EL (cell line): ENCODE results near the gene CPNE4.
A peak's percentile ranks its signal among the peaks of the same experiment; 100 is the strongest.

Experiments
- DNase-seq: peaks from one replicate; pipeline ENCODE4 v3.0.0-alpha.2; 2016

The CPNE4 gene

DNA sequence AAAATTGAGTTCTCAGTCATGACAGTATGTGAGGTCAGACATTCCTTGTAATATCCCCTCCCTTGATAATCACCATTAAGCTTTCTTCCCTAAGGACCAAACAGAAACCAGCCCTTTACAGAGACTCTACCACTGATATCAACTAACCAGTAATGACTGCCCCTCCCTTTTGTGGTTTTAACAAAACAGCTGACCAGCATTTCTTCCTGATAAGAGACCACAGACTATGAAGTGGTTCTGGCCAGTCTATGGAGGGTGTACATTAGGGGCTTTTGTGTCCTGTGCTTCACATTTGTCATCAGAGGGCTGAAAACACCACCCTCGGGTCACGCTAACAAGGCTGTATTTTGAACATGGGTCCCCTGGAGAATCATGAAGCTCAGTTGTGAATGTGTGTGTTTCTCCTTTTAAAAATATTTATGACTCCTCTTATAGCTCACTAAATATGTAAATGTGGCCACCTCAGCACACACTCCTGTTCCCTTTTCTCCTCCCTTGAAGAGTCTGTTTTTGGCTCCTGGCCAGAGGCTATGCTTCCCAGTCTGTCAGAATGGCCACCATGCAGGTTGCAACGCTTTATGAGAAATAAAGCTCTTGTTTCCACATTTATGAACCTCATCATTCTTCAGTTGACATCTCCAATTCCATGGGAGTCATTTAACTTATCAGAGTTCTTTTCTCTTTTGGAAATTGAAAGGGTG lies 239.3 kb downstream of the CPNE4 start:
- peak; percentile 4 for DNase-seq

DNA sequence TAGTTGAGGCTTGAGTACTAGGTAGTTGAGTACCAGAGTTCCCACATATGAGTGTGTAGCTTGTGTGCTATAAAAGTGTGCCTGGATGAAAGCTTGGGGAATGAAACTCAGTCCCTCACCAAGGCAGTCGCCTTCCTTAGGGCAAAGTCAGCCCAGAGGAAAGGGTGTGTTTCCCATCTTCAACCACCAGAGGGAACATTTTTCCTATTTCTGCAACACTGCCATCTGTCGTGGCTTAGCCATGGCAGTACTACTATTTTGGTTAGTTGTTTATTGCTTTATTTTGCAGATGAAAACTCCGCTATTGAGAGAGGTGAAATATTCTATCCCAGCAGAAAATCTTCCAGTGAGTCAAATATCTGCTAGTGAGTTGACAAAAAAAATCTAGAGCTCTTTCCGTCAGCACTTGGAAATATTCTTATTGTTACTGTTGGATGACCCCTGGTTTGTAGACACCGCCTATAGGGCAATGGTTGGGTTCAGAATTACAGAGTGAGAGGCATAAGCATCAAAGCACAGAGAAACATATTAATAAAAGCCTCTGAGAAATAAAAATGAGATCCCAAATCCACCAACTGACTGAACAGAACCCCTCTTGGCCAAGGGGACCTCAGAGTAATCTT lies 239.9 kb downstream of the CPNE4 start:
- peak; percentile 45 for DNase-seq

DNA sequence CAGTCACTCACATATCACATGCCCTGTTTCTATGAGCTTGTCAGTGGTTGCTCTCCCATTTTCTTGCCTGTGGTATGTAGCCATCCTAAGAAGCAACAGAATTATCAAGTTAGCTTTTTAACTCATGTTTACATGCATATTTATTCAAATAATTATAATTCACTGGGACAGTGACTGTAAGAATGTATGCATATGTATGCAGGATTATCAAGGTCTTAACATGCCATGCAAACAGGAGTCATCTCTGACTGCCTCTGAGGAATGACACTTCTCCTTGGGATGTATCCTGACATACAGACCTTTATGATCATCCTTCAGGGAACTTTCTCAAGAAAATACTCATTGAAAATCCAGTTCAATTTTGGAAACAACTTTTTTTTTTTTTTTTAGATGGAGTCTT lies 240.9 kb downstream of the CPNE4 start:
- DNase-seq: no peak

DNA sequence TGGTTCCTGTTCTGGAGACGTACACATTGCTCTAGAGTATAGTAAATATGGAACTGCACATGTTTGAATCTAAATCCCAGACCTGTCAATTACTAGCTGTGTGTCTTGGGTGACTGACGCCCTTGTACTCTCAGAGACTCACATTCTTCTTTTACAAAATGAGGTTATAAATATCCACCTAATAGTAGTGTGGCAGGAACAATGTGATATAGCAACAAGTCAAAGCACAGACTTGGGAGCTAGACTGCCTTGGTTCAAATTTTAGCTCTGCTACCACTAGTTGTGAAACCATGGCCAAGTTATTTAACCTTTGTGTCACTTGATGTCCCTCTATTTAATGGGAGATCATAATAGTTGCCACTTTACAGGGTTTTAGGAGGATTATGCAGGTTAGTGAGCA lies 245.6 kb downstream of the CPNE4 start:
- DNase-seq: no peak

DNA sequence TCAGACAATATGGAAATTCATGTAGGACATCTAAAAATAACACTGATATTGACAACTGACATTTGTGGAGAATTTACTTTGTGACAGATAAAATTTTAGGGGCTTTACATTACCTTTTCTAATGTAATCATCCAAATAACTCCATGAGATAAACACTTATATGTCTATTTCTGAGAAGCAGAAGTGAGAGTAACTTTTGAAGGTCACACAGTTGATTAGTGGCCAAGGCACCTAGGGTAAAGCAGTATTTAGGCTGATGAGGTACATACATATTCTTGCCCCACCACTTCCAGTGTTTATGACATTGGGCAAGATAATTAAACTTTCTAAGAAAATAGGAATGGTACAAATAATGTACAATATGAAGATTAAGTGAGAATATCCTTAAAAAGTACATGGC lies 248.4 kb downstream of the CPNE4 start:
- DNase-seq: no peak

DNA sequence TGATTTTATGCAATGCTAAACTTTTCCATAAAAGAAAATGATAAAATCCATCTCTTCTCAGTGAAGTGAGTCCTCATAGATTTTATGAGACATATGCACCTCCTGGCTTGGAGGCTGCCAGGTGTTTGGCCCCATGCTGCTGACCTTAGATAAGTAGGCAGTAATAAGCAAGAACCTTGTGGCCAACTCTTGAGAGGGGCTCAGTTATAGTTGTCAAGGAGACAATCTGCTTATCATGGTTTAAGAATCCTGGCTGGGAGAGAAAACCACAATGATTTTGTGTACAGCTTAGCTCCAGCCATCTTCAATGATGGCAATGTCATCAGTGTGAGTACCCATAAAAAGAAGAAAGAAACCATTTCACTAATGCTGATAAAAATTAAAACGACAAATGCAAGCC lies 252.1 kb downstream of the CPNE4 start:
- no peak for DNase-seq

DNA sequence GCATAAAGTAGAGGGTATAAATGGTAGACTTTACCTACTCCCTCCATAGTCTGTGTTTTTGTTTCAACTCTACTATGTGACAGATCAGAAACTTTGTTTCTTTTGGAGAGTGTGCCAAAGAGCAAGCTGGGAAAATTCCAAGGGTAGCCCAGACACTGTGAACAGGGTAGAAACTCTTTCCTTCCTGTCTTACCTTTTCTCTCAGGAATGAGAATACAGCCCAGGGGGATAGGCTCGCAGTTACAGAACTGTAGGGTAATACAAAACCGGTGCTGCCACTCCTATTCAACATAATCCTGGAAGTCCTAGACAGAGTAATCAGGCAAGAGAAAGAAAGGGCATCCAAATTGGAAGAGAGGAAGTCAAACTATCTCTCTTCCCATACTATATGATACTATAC lies 256.3 kb downstream of the CPNE4 start:
- no peak for DNase-seq

DNA sequence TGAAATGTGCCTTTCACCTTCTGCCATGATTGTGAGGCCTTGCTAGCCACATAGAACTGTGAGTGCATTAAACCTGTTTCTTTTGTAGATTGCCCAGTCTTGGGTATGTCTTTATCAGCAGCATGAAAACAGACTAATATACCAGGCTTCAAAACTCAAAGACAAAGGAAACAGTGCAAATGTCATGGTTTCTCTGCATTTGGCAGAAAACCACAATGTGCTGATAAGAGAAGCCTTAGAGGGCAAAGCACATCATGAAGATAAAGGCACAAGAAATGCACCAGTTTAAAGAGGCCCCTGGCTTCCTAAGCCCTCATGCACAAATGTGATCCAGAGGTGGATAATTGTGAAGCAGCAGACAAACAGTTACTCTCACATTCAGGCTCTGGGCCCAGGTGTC lies 259.2 kb downstream of the CPNE4 start:
- DNase-seq: no peak

DNA sequence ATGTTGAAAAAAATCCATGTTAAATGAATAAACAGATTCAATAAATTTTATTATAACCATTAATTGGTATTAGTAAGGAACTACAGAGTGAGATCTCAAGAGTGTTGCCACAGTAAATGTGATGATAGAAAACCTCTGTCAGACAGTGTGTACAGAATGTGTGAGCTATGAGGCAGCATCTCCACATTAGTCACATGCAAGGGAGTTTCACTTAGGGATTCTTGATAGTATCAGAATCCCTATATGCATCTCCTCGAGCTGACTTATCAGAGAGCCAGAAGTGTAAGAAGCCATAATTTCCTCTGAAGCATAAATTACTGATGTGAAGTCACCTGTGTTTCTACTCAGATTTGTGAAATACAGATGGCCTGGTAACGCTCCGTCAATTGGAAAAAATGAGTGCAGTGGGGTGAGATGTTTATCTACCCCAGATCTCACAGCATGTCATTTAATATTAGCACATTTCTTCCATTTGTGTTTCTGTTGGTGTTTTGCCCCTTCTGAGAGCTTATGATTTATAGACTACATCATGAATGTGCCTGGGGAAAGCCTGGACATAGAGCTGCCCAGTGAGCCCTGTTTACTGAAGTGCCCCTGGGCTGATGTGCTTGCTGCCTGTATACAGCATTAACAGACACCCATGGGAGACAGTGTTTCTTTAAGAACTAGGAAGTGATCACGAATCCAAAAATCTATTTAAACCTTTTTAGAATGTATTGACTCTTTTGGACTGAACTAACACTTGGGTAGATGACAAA lies 262.4 kb downstream of the CPNE4 start:
- DNase-seq: no peak

DNA sequence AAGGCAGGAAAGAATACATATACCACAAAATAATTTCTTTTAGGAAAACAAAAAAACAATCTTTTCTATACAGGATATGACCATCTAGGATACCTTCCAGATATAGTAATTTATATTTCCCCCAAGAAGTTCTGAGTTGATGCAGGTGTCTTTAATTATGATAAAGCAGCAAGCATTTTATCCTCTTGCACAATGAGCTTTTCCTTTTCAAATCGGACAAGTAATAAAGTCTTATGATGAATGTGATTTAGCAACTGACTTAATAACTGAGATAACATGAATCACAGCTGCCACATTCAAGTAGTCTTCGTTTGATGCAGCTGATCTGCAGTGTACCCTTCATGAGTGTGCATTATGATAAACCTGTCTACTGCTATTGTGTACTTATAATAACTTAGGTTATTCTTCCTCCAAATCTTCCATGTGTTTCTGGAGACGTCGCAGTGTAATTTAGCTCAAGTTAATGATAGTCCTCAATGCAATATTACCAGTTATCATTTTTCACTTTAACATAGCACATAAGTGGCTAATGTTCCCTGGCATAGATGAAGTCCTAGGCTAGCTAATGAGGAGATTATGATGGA lies 271.7 kb downstream of the CPNE4 start:
- DNase-seq: no peak

DNA sequence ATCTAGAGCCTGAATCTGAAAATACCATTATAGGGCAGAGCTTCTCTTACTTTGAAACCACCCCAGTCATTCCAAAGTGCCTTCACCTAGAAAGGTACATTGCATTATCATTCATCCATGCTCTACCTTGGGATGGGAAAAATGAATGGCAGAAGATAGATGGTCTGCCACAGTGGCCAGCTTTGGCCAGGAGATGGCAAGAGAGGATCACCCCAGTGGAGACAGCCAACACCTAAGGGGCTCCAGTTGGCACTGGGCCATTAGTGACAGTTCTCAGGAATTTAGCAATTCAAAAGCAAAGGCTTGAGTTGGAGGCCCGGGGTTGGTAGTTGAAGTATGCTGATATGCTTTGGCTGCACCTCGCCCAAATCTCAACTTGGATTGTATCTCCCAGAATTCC lies 278.4 kb downstream of the CPNE4 start:
- no peak for DNase-seq

DNA sequence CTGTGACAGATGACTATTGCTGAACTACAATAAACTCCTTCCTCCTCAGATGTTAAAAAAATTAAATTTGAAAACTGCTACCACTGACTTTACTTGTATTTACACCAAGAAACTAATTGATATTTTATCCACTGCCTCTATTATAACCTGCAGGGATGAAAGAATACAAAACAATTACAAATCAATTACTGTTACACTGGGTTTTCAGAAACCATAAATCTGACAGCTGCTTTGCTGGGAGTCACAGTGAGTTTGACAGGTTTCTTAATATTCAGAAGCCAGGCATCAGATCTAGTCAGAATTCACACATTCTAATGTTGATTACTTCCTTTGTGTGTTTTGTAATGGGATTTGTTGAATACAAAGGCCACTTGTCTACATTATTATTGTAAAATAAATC lies 279.4 kb downstream of the CPNE4 start:
- no peak for DNase-seq

DNA sequence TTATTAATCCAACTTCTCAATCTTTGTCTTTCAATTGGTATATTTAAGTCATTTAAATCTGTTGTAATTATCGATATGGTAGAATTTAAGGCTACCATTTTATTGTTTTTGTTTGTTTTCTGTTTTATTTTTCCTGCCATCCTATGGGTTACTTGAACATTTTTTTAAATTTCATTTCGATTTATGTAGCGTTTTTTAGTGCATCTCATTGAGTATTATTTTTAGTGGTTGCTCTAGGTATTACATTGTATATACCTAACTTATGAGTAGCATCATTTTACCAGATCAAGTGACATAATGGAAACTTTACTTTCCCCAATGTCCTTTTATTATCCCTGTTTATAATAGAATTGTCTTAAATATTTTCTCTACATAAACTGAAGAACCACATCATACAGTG lies 284.6 kb downstream of the CPNE4 start:
- no peak for DNase-seq

DNA sequence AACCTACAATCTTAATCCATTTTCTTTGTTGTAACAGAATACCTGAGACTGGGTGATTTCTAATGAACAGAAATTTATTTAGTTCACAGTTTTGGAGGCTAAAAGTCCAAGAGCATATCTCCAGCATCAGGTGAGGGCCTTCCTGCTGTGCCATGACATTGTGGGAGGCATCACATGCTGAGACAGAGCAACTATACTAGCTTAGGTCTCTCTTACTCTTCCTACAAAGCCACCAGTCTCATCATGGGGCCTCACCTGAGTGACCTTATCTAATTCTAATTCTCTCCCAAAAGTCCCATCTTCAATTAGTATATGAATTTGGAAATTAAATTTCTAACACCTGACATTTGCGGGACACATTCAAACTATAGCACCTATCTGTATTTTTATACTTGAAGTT lies 285.0 kb downstream of the CPNE4 start:
- DNase-seq: no peak

DNA sequence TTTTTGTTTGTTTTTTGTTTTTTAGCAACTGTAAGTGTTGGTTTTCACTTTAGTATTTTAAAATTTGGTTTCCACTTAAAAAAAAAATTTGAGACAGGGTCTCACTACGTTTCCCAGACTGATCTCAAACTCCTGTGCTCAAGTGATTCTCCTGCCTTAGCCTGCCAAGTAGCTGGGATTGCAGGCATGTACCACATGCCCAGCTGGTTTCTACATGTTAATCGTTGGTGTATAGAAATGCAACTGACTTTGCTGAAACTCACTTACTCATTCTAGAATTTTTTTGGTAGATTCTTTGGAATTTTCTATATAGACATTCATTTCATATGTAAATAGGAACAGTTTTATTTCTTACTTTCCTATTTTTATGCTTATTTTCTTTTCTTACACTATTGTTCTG lies 287.3 kb downstream of the CPNE4 start:
- no peak for DNase-seq

DNA sequence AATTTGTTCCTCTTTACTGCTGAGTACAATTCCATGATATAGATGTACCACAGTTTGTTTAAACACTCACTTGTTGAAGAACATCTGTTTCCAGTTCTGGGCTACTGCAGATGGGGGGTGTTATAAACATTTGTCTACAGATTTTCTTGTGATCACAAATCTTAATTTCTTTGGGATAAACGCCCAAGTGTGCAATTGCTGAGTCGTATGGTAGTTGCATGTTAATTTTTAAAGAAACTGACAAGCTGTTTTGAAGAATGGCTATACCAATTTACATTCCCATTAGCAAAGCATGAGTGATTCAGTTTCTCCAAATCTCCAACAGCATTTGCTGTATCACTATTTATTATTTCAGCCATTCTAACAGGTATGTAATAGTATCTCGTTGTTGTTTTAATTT lies 290.0 kb downstream of the CPNE4 start:
- DNase-seq: no peak

DNA sequence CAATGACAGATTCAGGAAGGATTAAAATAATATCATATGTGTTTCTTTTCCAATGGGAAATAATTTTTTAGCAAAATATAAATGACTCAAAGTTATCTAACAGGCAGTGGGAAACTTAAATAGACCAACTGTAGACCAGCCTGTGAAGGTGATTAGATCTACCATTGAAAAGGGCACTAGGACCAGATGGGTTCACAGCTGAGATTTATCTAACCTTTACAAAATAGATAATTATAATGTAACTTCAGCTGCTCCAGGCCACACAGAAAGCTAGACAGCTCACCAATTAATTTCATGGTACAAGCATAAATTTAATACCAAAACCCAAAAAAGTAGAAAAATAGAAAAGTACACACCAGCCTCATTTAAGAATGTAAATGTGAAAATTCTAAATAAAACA lies 291.7 kb downstream of the CPNE4 start:
- DNase-seq: no peak

DNA sequence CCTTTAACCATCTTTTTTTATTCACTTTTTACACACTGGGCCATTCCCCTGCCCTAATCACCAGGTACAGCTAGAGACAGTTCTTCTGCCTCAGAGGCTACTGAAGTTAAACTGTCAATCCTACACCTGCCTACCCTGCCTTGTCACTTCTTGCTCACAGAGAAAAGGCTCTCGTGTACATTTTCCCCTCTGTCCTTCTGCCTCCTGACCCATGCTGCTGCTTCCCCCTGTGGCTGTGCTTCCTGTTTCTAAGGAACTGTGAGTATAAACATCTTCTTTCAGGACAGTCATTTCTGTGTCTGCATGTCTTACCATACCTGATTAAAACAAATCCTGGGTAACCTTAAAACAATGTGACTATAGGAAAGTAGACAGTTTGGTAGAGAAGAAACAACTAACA lies 295.6 kb downstream of the CPNE4 start:
- no peak for DNase-seq

DNA sequence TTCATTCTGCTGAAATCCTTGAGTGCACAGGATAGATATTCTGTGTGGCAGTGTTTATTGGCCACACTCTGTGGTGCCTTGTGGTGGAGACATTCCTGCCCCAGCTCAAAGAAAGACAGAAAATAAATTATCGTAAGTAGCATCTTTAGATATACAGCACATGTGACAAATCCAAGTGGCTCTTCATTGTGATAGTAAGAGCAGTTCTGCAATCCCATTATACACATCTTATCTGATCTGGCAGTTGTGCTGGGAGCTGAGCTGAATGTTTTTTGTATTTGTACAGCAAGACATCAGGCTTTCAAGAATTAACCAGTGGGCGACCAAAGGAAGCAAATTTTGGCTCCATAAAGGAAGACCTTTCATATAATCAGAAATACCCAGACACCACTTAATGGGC lies 296.7 kb downstream of the CPNE4 start:
- no peak for DNase-seq

DNA sequence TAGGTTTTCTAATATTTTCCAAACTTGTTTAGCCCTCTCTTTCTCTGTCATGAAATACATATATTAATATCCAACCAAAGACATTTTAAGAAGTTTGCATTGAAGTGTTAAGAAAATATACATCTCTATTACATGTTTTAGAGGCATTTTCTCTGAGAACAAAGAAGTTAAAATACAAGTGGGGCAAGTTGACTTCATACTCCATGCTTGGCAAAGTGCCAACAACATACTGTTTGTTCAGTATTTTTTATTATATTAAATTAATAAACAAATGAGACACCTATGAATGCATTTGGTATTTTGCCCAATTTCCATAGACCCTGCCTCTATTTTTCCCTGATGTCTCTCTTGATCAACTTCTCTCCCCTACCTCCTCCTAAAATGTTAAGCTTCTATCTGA lies 299.3 kb downstream of the CPNE4 start:
- no peak for DNase-seq

DNA sequence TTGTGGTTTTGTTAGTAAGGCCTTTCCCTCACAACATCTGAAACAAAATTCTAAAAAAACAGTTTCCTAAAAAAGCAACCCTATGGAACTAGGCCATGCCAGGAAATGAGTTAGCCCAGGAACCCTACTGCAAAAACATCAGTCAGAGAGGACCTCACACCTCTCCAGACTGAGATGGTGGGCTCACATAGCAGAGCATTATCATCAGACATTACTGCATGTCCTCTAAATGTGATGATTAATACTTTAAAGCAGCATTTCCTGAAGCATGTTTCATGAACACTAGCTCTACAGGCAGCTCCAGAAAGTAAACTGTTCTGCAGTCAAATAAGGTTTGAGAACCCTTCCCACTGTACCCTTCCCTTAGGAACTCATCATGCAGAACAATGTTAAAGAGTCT lies 299.7 kb downstream of the CPNE4 start:
- peak; percentile 71 for DNase-seq

DNA sequence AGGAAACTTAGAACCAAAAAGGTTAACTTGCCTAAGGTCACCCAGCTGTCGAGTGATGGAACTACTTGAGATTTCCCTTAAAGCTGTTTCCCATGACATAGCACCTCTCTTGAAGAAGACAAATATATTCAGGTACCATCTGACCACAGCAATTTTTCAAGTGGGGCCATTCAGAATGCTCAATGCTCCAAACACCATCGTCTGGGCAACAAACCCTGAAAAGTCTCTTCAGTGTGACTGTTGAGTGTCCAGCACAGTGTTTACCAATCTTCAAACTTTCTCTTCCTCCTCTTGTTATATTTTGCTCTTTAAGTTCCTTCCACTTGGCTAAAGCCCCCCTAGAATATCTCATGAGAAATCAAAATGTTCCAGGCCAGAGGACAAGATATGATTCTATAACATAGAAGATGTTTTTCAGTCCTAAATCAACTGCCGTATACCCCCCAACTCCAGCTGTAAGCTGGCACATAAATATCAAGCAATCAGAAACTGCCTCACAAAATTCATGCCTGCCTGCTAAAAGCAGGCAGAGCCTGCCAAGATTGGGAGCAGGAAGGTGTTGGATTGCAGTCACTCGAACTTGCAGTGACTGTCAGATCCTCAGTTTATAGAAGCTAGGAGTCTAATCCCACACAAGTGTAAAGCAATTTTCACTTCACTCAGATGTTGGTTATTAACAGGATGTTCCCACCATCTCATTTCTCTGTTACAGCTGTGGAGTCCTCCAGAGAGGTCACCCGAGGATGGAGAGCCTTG lies 301.6 kb downstream of the CPNE4 start:
- no peak for DNase-seq

DNA sequence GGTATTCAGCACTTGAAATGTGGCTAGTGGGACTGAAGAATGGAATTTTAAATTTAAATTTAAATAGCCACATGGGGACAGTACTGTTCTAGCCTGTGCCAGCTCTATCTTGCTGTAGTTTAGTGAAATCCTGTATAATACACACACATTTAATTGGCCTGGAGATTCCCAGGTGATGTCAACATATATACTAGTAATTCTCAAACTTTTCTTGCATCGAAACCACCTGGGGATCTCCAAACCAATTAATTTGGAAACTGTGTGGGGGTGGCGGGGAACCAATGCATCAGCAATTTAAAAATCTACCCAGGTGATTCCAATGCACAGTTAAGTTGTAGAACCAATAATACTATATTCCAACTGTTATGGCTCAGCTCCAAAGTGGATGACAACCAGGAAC lies 303.1 kb downstream of the CPNE4 start:
- DNase-seq: no peak
